GM18498 (cell line): Measurements from ENCODE around the gene MRPL20.
"Not testable (repeated sequence)": the region's sequence is repeated elsewhere in the genome, so short reads cannot be mapped to it uniquely, and the experiment has no call there.

Experiments used
- ATAC-seq: cut with Tn5 transposase; IDR thresholded peaks from one replicate; pipeline ENCODE4 v1.9.1; 2021; ENCODE audit warnings: mild to moderate bottlenecking, moderate library complexity; ENCODE audit not compliant: unreplicated experiment

Gene MRPL20

DNA sequence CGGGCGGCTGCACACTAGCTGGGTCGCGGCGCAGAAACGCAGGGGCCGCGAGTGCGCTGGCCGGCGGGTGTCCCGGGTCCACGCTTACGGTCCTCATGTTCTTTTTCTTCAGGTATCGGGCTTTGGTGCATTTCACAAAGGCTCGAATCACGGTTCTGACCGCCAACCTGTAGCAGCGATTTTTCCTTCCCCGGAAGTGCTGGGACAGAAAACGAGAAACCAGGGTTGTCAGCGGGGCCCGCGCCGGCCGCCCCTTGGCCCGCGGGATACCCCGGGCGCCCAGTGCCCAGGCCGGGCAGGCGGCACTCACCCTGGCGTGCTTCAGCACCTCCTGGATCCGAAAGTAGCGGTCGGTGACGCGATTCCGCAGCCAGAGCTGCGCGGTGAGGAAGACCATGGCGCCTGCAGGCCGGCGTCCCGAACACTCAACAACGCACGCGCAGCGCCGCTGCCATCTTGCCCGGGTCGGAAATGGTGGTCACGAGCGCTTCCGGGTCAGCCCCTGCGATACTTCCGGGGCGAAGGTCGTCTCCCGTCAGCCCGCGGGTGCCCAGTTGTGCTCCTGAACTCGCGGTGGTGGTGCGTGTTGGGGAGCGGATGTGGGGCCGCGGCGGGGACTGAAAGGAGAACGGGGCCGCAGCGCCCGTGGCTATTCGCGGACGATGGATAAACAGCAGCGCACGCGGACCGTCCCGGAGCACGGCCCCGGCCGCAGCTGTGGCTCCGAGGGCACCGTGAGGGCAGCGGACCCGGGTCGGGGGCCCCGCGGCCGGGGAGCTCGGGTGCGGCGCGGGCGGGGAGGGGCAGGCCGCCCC is at the start of gene MRPL20:
Gene MRPL20 (minus strand): TSS at position 473 of the 815 bp plus-strand sequence. CDS start 76 bp downstream, at position 397.
- peak; percentile 92 for ATAC-seq

DNA sequence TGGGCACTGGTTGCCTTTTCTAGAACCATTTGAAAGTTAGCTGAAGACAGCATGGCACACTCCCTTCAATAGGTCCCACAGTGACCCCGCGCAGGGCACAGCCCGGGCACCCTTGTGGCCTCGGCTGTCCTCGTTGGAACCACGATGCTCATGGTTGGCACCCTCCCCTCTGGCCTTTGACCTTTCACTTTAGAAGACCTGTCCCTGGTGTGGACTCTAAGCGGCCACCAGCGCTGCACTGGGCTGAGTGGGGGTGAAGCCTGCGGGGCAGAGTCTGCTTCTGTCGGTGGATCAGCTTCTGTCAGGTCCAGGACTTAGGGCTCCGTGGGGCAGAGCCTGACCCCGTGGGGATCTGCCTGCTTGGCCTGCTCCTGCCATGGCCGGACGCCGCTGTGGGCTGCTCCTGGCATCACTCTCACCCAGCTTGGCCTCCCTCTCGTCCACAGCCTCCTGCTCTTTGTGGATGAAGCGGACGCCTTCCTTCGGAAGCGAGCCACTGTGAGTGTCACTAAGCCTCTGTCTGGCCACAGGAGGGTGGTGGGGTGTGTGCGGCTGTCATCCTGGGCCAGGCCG is 49.7 kb upstream of the MRPL20 start:
- not testable (repeated sequence) for ATAC-seq

DNA sequence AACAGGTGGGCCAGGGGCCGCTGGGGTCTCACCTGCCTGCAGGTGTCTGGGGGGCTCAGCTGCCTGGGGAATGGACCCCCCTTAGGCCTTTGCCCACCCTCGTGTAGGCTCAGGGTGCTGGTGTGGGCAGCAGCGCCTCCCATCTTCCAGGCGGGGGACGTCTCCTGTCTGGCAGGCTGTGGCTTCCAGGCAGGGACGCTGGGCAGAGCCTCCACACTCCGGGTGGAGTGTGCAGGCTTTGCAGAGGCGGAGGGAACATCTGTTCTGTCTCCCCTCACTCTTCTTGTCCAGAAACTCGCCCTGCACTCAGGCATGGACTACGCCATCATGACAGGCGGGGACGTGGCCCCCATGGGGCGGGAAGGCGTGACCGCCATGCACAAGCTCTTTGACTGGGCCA is 48.8 kb upstream of the MRPL20 start:
- ATAC-seq, result not testable (repeated sequence)

DNA sequence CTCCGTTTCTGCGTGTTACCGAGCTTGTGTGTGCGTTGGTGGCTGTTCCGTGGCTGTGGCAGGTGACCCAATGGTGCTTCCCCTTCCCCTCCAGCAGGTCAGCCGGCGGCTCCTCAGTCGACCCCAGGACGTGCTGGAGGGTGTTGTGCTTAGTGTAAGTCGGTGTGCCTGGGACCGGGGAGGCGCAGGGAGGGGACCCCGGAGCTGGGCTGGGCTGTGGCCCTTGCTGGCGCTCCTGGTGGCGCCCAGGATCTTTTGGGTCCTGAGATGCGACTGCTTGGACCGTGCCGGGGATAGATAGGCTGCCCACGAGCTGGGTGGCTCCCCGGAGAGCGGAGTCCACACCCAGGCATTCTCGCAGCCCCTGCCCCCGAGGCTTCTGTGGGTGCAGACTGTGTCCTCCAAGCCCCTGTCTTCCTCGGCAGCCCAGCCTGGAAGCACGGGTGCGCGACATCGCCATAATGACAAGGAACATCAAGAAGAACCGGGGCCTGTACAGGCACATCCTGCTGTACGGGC is 48.3 kb upstream of the MRPL20 start:
- no peak for ATAC-seq

DNA sequence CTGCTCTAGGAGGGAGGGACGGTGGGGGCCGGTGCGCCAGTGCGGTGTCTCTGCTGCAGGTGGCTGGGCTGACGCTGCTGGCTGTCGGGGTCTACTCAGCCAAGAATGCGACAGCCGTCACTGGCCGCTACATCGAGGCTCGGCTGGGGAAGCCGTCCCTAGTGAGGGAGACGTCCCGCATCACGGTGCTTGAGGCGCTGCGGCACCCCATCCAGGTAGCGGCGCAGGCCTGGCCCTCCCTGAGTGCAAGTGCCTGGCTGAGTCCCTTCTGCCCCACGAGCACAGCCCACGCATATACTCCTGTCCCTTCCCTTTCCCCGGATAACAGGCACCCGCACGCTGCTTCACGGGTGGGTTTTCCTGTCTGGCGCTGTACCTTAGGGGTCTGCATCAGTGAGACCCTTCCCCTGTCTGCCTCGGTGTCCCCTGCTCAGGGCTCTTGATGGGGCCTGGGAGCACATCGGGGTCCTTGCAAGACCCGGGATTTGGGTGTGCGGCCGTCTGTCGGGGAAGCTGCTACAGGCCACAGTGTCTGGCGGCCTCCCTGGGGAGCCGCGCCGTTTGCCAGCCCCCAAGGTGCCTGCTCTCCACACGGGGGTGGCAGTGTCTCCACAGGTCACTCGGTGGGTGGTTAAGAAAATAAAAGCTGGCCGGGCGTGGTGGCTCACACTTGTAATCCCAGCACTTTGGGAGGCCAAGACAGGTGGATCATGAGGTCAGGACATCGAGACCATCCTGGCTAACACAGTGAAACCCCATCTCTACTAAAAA is 47.4 kb upstream of the MRPL20 start:
- not testable (repeated sequence) for ATAC-seq

DNA sequence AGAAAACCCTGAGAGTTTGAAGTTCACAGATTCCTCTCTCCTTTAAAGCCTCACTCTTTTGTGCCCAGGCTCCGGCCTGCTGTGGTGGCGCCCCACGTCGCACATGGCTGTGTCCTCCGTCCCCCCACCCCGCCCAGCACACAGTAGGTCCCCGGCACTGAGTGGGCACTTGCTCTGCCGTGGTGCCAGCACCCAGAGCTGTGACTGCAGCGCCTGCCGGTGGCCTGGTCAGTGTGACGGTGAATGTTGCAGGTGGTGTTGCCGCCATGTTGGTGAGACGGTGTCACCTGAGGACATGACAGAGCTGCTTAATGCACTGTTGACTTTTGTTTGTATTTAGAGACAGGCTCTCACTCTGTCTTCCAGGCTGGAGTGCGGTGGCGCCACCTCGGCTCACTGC is 45.8 kb upstream of the MRPL20 start:
- no peak for ATAC-seq

DNA sequence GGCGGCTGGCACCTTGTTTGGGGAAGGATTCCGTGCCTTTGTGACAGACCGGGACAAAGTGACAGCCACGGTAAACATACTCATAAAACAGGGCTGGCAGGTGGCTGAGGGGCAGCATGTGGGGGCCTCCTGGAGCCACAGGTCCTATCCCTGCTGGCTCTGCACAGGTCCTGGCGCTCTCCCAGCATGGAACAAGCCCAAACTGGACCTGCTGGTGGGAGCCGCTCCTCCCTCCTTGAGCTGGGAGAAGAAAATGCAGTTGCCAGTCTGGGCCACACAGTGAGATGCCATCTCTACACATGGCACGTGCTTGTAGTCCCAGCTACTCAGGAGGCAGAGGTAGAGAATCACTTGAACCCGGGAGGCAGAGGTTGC is 45.3 kb upstream of the MRPL20 start:
- ATAC-seq, result not testable (repeated sequence)

DNA sequence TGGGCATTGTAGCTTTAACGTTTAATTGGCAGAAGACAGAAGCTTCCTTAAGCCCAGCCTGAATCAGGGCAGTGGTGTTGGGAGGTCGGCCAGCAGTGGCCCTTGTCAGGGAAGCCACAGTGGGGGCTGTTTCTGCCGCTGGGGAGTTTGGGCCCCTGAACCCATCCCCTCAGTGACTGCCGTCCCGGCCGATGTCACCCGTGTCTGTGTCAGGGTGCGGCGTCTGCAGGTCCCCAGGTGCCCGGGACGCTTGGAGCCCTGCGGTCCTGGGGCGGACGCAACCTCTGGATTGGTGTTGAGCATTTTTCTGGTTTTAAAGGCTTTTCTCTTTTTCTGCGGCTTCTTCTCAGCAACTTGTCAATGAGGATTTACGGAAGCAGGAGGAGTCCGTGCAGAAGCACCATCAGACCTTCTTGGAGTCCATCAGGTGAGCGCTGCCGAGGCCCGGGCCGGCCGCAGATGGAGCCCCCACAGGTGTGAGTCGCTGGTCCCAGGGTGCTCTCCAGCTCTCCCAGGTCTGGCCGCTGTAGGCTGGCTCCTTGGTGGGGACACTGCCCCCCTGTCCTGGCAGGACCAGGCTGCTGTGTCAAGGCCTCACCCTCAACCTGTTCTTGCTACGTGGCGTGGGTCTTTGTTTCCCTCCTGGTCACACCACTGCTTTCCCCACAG is 44.7 kb upstream of the MRPL20 start:
- no peak for ATAC-seq

DNA sequence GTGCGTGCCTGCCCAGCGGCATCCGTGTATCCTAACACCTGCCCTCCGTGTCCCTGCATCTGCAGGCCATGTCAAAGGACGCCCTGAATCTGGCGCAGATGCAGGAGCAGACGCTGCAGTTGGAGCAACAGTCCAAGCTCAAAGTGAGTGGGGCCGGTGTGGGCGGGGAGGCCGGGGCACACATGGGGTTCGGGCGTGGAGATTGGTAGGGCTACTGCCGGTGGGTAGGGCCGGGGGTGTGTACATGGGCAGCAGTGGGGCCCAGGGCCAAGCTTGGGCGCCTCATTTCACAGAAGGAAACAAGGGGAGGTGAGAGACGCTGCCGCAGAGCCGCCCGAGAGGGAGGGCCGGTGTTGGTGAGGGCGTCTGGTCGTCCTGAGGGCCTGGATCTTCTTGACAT is 43.5 kb upstream of the MRPL20 start:
- ATAC-seq, result not testable (repeated sequence)

DNA sequence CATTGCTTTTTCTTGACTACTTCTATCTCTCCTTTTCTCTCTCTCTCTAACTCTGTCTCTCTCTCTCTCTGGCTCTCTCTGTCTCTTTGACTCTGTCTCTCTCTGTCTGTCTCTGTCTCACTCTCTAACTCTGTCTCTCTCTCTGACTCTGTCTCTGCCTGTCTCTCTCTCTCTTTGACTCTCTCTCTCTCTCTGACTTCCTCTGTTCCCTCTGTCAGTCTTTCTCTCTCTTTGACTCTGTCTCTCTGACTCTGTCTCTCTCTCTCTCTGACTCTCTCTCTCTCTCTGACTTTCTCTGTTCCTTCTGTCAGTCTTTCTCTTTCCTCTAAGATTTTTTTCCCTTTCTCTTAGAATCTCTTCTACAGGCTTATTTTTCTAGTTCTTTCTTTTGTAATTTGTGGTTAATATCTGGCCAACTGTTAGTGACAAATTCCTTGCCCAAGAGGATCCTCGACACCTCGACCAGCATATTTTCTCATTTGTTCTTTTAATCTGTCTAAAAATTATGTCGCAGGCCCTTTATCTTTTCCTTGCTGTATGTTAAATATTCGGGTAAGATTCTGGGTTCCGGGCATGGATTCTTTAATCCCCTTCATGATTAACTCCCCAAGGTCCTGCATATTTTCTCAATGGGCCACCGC is 42.1 kb upstream of the MRPL20 start, which contains the start of gene ATAD3C:
Gene ATAD3C (plus strand): TSS at position 591 of the 641 bp plus-strand sequence. CDS start 995 bp downstream, outside the sequence.
- no peak for ATAC-seq

DNA sequence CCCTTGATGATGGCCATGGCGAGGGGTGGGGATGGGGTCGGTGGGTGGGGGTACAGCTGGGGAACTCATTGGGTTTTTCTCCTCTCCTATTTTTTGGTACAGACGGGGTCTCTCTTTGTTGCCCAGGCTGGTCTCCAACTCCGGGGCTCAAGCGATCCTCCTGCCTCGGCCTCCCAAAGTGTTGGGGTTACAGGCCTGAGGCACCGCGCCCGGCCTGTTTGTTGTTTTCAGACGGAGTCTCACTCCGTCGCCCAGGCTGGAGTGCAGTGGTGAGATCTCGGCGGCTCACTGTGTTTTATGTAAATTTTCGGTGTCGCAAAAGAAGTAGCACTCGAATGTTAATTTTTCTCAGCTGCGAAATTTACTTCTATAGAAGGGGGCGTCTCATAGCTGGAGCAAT is 39.5 kb upstream of the MRPL20 start:
- not testable (repeated sequence) for ATAC-seq

DNA sequence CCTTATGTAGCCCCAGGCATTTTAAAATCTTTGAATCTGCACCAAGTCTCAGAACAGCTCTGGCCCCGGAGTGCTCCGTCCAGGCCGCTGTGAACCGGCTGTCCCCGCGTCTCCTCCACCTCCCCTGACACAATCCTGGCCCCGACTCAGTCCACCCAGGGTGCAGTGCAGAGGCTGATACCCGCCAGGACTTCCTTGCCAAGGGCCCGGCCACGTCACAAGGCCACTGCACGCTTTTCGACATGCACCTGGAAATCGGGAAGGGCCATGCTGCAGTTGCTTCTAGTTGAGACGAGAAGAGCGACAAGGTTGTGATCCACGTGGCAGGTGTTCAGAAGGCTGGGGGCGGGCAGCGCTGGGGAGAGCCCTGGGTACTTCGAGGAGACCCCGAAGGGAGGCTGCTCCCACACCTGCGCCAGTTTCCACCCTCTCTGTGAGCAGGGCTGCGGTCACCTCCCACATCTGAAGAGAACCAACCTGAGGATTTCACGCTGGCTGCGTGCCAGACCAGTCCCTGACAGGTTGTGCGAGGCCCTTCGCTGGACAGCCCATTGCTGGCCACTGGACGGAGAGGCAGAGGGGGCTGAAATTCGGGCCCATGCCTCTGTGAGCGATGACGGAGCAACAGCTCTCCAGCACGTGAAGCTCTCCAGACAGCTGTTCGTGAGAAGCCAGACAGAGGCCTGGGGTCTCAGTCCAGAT is 35.1 kb upstream of the MRPL20 start:
- ATAC-seq, result no peak

DNA sequence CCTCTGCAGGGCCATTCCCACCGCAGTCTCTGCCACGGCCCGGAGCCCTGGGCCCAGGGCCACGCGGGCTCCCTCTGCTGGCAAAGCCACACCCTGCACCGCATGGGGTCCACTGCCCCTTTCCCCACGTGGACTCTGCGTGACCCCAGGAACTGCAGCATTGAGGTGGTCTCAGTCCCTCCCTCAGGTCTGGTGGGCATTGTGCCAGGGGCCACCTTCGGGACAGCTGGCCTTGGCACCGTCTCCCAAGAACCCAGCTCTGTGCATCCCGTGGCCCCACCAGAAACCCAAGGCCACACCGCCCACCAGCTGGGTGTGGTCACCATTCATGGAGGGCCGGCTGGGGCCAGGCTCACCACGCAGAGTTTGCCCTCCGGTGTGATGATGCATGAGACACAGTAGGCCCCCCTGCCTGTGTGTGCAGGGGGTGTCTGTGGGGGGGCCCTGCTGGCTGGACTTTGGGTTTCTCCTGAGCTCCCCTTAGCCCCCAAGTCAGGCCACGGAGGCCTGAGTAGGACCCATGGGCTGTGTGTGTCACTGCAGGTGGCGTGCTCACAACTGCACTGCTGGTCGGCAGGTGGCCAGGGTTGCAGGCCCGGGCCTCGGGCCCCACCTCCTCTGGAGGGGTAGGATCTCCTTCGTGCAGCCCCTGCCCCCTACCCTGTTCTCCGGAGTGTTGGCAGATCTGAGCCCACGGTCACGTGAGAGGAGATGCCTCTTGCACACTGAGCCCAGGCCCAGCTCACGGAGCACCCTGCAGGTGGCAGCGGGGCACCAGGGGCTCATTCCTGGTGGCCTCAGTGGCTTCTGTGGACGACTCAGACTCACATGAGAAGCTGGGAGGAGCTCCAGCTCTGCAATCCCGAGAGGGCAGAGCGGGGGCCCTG is 34.2 kb upstream of the MRPL20 start:
- no peak for ATAC-seq

DNA sequence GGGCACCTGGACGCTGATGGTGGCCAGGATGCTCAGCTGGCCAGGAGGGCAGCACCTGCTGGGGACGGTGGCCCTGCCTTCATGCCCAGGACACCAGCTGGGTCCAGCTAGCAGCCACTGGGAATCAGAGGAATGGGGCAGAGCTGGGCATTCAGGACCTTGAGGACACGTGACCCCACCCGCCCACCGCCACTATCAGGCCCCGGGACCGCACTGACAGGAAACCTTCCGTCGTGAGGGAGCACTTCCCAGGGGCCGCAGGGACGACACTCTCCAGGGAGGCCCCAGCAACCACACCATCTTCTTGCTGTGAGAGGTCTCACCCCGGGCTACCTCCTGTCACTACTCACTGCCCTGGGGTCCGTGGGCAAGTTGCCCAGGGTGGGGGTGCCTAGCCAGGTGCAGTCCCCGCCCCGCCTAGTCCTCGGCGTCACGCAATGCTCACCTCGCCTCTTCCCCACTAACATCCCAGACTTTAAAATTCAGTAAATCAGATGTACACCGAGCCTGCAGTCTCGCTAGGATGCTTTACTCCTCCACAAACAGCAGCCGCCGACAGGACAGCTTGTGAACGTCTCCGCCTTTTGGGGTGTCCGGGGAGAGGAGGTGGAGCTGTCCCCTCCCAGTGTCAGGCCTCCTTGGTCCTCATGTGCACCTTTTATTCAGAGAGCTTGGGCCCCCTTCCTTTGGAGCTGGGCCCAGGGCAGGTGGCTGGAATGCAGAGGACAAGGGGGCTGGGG is 33.3 kb upstream of the MRPL20 start:
- ATAC-seq, result no peak

DNA sequence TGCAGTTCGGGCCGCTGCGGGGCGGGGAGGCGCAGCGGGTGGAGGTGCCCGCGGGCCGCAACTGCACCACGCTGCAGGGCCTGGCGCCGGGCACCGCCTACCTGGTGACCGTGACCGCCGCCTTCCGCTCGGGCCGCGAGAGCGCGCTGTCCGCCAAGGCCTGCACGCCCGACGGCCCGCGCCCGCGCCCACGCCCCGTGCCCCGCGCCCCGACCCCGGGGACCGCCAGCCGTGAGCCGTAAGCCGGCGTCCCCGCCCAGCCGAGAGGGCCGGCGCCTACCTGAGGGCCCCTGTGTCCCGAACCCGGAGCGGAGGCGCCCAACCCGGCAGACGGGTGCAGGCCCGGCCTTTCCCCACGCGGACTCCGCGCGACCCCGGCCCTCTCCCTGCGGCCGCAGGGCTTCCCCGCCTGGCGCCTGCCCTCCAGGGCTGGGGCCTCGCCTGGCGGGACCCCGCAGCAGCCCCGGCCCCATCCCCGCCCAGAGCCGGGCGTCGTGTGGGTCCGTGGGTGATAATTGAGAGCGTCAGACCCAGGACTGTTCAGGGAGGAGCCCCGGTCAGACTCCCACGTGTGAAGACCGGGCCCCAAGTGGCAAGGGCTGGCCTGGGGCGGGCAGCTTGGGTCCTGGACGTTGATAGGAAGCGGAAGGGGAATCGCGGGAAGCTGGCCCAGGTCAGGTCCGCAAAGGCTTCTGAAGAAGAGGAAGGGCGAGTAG is 32.6 kb upstream of the MRPL20 start:
- ATAC-seq, result no peak

DNA sequence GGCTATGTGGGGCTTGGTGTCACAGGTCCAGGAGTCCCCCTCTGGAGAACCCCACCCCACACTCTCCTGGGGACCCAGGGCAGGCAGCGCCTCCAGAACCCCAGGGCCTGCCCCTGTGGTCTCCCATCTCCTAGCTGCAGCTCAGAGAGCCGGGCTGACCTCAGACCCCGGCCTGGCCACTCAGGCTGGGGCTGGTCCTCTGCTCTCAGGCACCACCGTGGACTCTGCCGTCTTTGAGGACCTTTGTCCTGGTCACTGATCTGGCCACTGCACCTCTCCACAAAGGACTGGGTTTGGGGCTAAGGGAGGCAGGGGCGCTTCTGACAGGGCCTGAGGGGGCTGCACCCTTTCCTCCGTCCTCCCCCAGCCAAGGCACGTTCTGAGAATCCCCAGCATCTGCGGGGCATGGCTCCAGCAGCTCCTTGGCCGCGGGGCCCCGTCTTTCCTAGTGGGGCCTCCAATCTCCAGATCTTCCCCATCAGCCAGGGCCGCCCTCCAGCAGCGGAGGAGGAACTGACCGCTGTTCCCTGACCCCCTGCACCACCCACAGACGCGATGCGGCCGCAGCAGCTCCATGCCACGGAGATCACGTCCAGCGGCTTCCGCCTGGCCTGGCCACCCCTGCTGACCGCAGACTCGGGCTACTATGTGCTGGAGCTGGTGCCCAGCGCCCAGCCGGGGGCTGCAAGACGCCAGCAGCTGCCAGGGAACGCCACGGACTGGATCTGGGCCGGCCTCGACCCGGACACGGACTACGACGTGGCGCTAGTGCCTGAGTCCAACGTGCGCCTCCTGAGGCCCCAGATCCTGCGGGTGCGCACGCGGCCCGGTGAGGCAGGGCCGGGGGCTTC is 31.7 kb upstream of the MRPL20 start:
- ATAC-seq, result no peak
